Measurements from ENCODE around the gene LYRM1.
A peak's percentile ranks its signal among the peaks of the same experiment; 100 is the strongest.

Gene LYRM1

GRCh38 chr16:20866145-20866772 lies 34.3 kb upstream of the LYRM1 start:
- peak overlapping the region; percentile 10 for H3K4me3 ChIP-seq (ENCODE audit: low read length)
- no peak for TF ChIP-seq CTCF (IDR thresholded peaks at IDR 0.05; ENCODE audit: insufficient read depth, low read depth, low read length, missing control alignments)
- DNase-seq (ENCODE audit: low read depth) = peak; percentile 90

- TF ChIP-seq CTCF (IDR thresholded peaks at IDR 0.05; ENCODE audit: insufficient read depth, low read depth, low read length, missing control alignments) = no peak
- DNase-seq (ENCODE audit: low read depth) = no peak
- H3K4me3 ChIP-seq (ENCODE audit: low read length) = no peak overlapping the region
Observed at GRCh38 chr16:20866801-20867200, 33.8 kb upstream of the LYRM1 start.

- DNase-seq (ENCODE audit: low read depth) = peak; percentile 52
Observed at GRCh38 chr16:20867585-20867984, 33.0 kb upstream of the LYRM1 start.

GRCh38 chr16:20868890-20869289 lies 31.7 kb upstream of the LYRM1 start:
- H3K4me3 ChIP-seq (ENCODE audit: low read length) = no peak overlapping the region
- peak; percentile 26 for DNase-seq (ENCODE audit: low read depth)
- no peak for TF ChIP-seq CTCF (IDR thresholded peaks at IDR 0.05; ENCODE audit: insufficient read depth, low read depth, low read length, missing control alignments)

More at GRCh38 chr16:20867585-20867984, 33.0 kb upstream of the LYRM1 start:
- H3K4me3 ChIP-seq (ENCODE audit: low read length) = no peak overlapping the region
- no peak for TF ChIP-seq CTCF (IDR thresholded peaks at IDR 0.05; ENCODE audit: insufficient read depth, low read depth, low read length, missing control alignments)

GRCh38 chr16:20870122-20870820 lies 30.3 kb upstream of the LYRM1 start:
- H3K4me3 ChIP-seq (ENCODE audit: low read length) = no peak overlapping the region
- no peak for DNase-seq (ENCODE audit: low read depth)
- TF ChIP-seq CTCF (IDR thresholded peaks at IDR 0.05; ENCODE audit: insufficient read depth, low read depth, low read length, missing control alignments) = no peak

- no peak for TF ChIP-seq CTCF (IDR thresholded peaks at IDR 0.05; ENCODE audit: insufficient read depth, low read depth, low read length, missing control alignments)
- DNase-seq (ENCODE audit: low read depth) = no peak
- H3K4me3 ChIP-seq (ENCODE audit: low read length) = no peak overlapping the region
Observed at GRCh38 chr16:20871258-20871657, 29.3 kb upstream of the LYRM1 start.

All from epithelial cell of esophagus (primary cell).